Skeletal muscle tissue (tissue), 4 donors: ENCODE data around the gene LRRC9. TPM values are rescaled to one million over a fixed set of nuclear protein-coding genes. Genes with fewer than 3 reads are reported as not detected.
"Not testable (repeated sequence)": the region's sequence is repeated elsewhere in the genome, so short reads cannot be mapped to it uniquely, and the experiment has no call there.

Experiments
- H3K27ac ChIP-seq: one replicate; pipeline ENCODE4 v1.7.0; 2013; ENCODE audit warnings: mild to moderate bottlenecking, low read depth, low read length, inconsistent platforms
- H3K27me3 ChIP-seq, 3 donors: one replicate each; pipeline ENCODE4 v1.7.0; 2013; ENCODE audit warnings: low read length in 3 of 3; ENCODE audit not compliant: control insufficient read depth in 3 of 3, insufficient read depth in 3 of 3
- H3K36me3 ChIP-seq, 3 donors: one replicate each; pipeline ENCODE4 v1.7.0; 2013; ENCODE audit warnings: low read length in 3 of 3; ENCODE audit not compliant: control insufficient read depth in 3 of 3, insufficient read depth in 3 of 3
- H3K4me1 ChIP-seq, 3 donors: one replicate each; pipeline ENCODE4 v1.7.0; 2013; ENCODE audit warnings: low read length in 3 of 3, mild to moderate bottlenecking in 3 of 3; ENCODE audit not compliant: control insufficient read depth in 3 of 3, insufficient read depth in 3 of 3
- H3K4me3 ChIP-seq, 3 donors: one replicate each; pipeline ENCODE4 v1.7.0; 2013; ENCODE audit warnings: low read length in 3 of 3
- H3K9ac ChIP-seq, 3 donors: one replicate each; pipeline ENCODE4 v1.7.0; 2013; ENCODE audit warnings: low read length in 3 of 3, mild to moderate bottlenecking in 3 of 3, moderate library complexity in 2 of 3, low read depth in 1 of 3
- H3K9me3 ChIP-seq, 3 donors: one replicate each; pipeline ENCODE4 v1.7.0; 2013; ENCODE audit warnings: low read length in 3 of 3; ENCODE audit not compliant: control insufficient read depth in 3 of 3
- total RNA-seq: library from RNA; depleted of rRNA; stranded (reverse); fragments of >200 nt; gene quantifications from one replicate; pipeline ENCODE4 v1.2.3, GENCODE V29; 2014
- donor health status: Osteomylitis.

LRRC9 gene
- total RNA-seq, 1 donor from 2014 or later, result not detected

DNA sequence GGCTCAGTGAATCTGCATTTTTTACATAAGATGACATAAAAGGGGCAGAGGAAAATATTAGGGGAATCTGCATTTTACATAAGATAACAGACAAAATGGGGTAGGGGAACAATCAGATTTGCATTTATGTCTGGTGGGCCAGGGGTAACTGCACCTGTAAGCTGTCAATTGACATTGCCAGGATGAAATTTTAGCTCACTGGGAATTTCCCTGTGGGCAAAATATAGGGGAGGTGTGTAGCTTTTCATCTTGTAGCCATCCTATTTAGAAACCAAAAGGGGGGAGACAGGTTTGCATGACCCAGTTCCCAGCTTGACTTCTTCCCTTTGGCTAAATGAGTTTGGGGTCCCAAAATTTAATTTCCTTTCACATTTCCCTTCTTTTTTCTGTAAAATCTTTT is 175.3 kb downstream of the LRRC9 start:
- H3K9me3 ChIP-seq, result no peaks in the 10 kb centered on the region
- H3K4me1 ChIP-seq, result peaks cover 29 to 47% (median 44%) of the 10 kb centered on the region in 3 donors
- peak overlapping the region in 1 of 3 donors; percentile 27 for H3K4me3 ChIP-seq
- H3K27ac ChIP-seq, result peak overlapping the region; percentile 99
- H3K27me3 ChIP-seq, result no peaks in the 10 kb centered on the region
- H3K36me3 ChIP-seq, result peaks cover 0 to 2% (median 0%) of the 10 kb centered on the region in 3 donors
- H3K9ac ChIP-seq, result no peak overlapping the region

DNA sequence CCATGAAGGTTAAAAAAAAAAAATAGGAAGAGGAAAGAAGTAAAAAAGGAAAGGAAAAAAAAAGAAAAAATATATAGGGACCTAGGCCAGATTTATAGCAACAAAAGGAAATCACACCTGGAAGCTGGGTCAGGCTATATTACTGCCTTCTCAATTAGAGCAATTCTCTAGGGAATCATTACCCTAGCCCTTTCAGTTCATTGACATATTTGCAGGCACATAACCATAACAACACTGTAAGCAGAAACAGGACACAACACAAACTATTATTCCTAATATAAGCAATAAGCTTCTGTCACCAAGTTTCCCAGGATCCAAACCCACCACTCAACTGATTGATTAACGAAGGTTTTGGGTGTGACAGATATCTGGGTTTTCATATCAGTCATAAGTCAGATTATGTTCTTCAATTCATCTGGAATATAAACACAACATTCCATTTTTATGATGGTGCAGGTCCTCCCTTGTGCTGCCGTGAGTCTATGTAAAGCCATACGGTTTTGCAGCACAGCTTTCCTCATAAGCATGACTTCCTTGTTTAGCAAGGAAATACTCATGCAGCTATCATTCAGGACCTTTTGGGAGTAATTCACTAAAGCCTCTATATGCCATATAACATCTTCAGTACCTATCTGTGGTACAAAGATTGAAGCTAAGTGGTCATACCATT is 176.0 kb downstream of the LRRC9 start:
- peaks cover 29 to 44% (median 42%) of the 10 kb centered on the region in 3 donors for H3K4me1 ChIP-seq
- H3K36me3 ChIP-seq, result peaks cover 0 to 2% (median 0%) of the 10 kb centered on the region in 3 donors
- peak overlapping the region in 1 of 3 donors; percentile 12 for H3K4me3 ChIP-seq
- H3K9ac ChIP-seq, result no peak overlapping the region
- H3K27ac ChIP-seq, result peak overlapping the region; percentile 99
- H3K9me3 ChIP-seq, result no peaks in the 10 kb centered on the region
- no peaks in the 10 kb centered on the region for H3K27me3 ChIP-seq

DNA sequence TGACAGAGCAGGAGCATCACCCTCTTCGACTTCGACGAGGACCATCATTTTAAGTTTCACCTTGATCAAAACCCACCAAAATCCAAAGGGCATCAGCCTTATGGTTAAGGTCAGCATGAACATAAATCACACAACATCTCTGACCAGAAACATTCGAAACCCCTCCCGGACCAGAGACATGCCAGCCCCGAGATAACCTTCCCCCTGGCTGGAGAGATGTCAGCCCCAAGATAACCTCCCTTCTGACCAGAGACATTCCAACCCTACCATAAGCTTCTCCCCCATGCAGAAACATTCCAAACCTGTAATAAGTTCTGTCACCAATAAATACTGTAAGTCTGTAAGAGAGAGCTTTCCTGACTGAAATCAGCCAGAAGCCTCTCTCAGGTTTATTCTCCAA is 178.0 kb downstream of the LRRC9 start:
- Histone ChIP-seq H3K4me1 (peaks cover 31 to 54% (median 44%) of the 10 kb centered on the region in 3 donors), H3K36me3 (peaks cover 0 to 2% (median 0%) of the 10 kb centered on the region in 3 donors), H3K9me3 (no peaks in the 10 kb centered on the region), H3K4me3 (no peak overlapping the region), H3K27me3 (no peaks in the 10 kb centered on the region), H3K27ac (peak overlapping the region; percentile 32), H3K9ac (no peak overlapping the region)

DNA sequence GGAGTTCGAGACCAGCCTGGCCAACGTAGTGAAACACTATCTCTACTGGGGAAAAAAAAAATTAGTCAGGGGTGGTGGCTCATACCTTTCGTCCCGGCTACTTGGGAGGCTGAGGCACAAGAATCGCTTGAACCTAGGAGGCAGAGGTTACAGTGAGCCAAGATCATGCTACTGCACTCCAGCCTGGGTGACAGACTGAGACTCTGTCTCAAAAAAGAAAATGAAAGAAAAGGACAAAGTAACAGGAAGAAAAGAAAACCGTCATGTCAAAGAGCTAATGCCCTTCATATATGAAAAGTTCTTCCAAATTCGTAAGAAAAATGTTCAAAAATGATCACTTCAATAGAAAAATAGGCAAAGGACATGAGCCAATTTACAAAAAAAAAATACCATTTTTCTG is 179.9 kb downstream of the LRRC9 start:
- not testable (repeated sequence) for H3K27me3 ChIP-seq, H3K27ac ChIP-seq, H3K9ac ChIP-seq, H3K4me3 ChIP-seq, H3K36me3 ChIP-seq, H3K9me3 ChIP-seq
- peaks cover 17 to 40% (median 37%) of the 10 kb centered on the region in 3 donors for H3K4me1 ChIP-seq

DNA sequence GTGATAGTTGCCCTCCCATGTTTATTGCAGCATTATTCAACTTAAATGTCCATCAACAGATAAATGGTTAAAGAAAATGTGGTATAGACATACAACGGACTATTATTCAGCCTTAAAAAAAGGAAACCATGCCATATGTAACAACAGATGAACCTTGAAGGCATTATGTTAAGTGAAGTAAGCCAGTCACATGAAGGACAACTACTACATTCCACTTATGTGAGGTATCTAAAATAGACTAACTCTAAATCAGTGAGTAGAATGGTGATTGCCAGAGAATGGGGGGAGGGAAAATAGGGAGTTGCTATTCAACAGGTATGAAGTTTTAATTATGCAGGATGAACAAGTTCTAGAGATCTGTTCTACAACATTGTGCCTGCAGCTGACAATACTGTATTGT is 181.8 kb downstream of the LRRC9 start:
- H3K36me3 ChIP-seq, result peaks cover 0 to 2% (median 0%) of the 10 kb centered on the region in 3 donors
- no peaks in the 10 kb centered on the region for H3K9me3 ChIP-seq
- peak overlapping the region; percentile 71 for H3K27ac ChIP-seq
- no peaks in the 10 kb centered on the region for H3K27me3 ChIP-seq
- H3K9ac ChIP-seq, result no peak overlapping the region
- H3K4me1 ChIP-seq, result peaks cover 9 to 31% (median 25%) of the 10 kb centered on the region in 3 donors
- peak overlapping the region in 1 of 3 donors; percentile 9 for H3K4me3 ChIP-seq

DNA sequence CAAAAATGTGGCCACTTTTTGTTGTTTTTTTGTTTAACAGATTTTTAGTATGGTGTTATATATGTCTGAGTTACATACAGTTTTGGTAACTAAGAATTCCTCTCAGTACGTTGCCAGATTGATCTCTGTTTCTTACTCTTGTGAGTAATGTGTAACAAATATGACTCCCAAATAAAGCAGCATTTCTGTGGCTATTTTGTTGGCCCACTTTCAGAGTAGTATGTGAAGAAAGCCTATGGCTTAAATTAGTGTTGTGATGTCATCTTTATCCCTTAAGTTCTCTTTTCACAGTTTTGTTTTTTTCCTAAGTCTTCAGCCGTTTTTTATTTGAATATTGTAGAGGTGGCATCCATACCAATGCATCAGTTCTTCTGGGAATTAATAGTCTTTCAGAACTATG is 182.4 kb downstream of the LRRC9 start:
- H3K9me3 ChIP-seq, result no peaks in the 10 kb centered on the region
- peaks cover 6 to 26% (median 22%) of the 10 kb centered on the region in 3 donors for H3K4me1 ChIP-seq
- H3K27ac ChIP-seq, result peak overlapping the region; percentile 71
- H3K9ac ChIP-seq, result peak overlapping the region in 1 of 3 donors; percentile 55
- H3K36me3 ChIP-seq, result peaks cover 0 to 2% (median 0%) of the 10 kb centered on the region in 3 donors
- no peak overlapping the region for H3K4me3 ChIP-seq
- no peaks in the 10 kb centered on the region for H3K27me3 ChIP-seq

DNA sequence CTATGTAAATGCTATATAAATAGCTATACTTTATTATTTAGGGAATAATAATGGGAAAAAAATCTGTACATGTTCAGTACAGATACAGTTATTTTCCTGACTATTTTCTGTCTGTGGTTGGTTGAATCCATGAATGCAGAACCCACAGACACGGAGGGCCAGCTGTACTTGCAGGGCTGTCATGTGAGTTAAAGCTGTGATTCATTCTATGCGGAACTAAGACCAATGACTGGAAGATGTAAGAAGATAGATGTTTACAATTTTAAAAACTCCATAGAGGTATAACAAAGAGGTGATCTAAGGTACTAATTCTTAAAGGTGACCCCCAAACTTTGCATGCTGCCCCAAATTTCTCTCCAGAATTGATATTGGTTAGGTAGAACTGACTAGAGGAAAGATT is 186.4 kb downstream of the LRRC9 start:
- Histone ChIP-seq H3K27me3 (no peaks in the 10 kb centered on the region), H3K9ac (no peak overlapping the region), H3K9me3 (no peaks in the 10 kb centered on the region), H3K27ac (peak overlapping the region; percentile 49), H3K4me1 (peaks cover 5 to 19% (median 12%) of the 10 kb centered on the region in 3 donors), H3K4me3 (no peak overlapping the region), H3K36me3 (peaks cover 0 to 3% (median 2%) of the 10 kb centered on the region in 3 donors)

DNA sequence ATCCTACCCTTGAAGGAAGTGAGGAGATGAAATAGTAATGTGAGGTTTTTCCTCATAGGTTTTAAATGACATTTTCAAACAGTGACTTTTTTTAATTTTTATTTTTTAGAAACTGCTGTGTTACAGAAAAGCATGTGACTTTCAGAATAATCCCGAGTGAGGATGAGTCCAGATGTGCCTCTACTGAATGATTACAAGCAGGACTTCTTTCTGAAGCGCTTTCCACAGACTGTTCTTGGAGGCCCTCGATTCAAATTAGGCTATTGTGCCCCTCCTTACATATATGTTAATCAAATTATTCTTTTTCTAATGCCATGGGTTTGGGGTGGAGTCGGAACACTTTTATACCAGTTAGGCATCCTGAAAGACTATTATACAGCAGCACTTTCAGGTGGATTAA is 187.5 kb downstream of the LRRC9 start:
- H3K9me3 ChIP-seq, result no peaks in the 10 kb centered on the region
- peaks cover 0 to 3% (median 2%) of the 10 kb centered on the region in 3 donors for H3K36me3 ChIP-seq
- H3K4me1 ChIP-seq, result peaks cover 2 to 15% (median 9%) of the 10 kb centered on the region in 3 donors
- H3K27ac ChIP-seq, result no peak overlapping the region
- H3K27me3 ChIP-seq, result no peaks in the 10 kb centered on the region
- no peak overlapping the region for H3K9ac ChIP-seq
- no peak overlapping the region for H3K4me3 ChIP-seq

DNA sequence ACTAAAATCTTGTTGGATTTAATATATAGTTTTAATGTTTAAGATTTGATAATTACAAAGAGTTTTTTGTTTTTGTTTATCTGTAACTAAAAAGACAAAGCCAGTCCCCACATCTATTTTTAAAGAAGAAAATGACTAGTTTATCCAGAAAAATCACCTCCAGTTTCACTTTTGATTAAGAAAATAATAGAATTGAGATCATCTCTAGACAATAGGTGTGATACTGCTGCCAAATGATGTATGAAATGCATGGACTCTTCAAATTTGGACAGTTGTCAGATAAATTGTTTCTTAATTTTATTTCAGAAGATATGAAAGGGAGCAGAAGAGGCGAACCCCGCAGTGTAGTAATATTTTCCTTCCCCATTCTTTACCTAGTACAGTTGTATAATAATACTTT is 191.8 kb downstream of the LRRC9 start:
- H3K9ac ChIP-seq, result no peak overlapping the region
- H3K27ac ChIP-seq, result no peak overlapping the region
- H3K4me3 ChIP-seq, result no peak overlapping the region
- H3K9me3 ChIP-seq, result no peaks in the 10 kb centered on the region
- no peaks in the 10 kb centered on the region for H3K27me3 ChIP-seq
- peaks cover 3 to 11% (median 10%) of the 10 kb centered on the region in 3 donors for H3K36me3 ChIP-seq
- H3K4me1 ChIP-seq, result peaks cover 0 to 3% (median 0%) of the 10 kb centered on the region in 3 donors
